Naive thymus-derived CD4-positive, alpha-beta T cell (primary cell): ENCODE data around the gene FEM1A. TPM values are rescaled to one million over a fixed set of nuclear protein-coding genes. Genes with fewer than 3 reads are reported as not detected.
"Not testable (repeated sequence)": the region's sequence is repeated elsewhere in the genome, so short reads cannot be mapped to it uniquely, and the experiment has no call there.

ENCODE experiments used
- ATAC-seq: fragments of 150-1000 bp; cut with Tn5 transposase; 2 replicates; pipeline ENCODE4 v1.10.0; 2021; ENCODE audit warnings: mild to moderate bottlenecking, moderate library complexity
- CTCF ChIA-PET: fragments of 350-600 bp; sonication (Branson Sonifier 250); formaldehyde crosslinking; loops from one replicate; lab custom pipeline; 2021; ENCODE audit warnings: antibody characterized with exemption; lab: Charles Lee
- POLR2A ChIA-PET: fragments of 350-600 bp; sonication (Branson Sonifier 250); formaldehyde crosslinking; loops from one replicate; lab custom pipeline; 2021; ENCODE audit warnings: antibody characterized with exemption, inconsistent platforms; lab: Charles Lee
- DNase-seq, 9 donors: peaks; one replicate each; pipeline versions ENCODE4 v3.0.0 to v3.0.0-alpha.2; 2020 to 2022; ENCODE audit warnings: mixed read lengths in 1 of 9
- H3K27ac ChIP-seq: one replicate; pipeline ENCODE4 v1.7.0; 2013; ENCODE audit warnings: mild to moderate bottlenecking, low read depth, low read length, moderate library complexity
- H3K27me3 ChIP-seq, 2 donors: one replicate each; pipeline ENCODE4 v1.7.0; 2013; ENCODE audit warnings: low read length in 2 of 2, mild to moderate bottlenecking in 2 of 2, moderate library complexity in 2 of 2; ENCODE audit not compliant: control insufficient read depth in 2 of 2, insufficient read depth in 2 of 2
- H3K36me3 ChIP-seq, 3 experiments: 1 replicate in 2 of 3; 2 replicates in 1 of 3; pipeline ENCODE4 v1.7.0; 2013; ENCODE audit warnings: low read length in 3 of 3, mild to moderate bottlenecking in 3 of 3, moderate library complexity in 1 of 3; ENCODE audit not compliant: insufficient read depth in 3 of 3, control insufficient read depth in 2 of 3
- H3K4me1 ChIP-seq, 2 donors: one replicate each; pipeline ENCODE4 v1.7.0; 2013; ENCODE audit warnings: low read length in 2 of 2, mild to moderate bottlenecking in 2 of 2, moderate library complexity in 1 of 2; ENCODE audit not compliant: control insufficient read depth in 2 of 2, insufficient read depth in 2 of 2
- H3K4me3 ChIP-seq: 2 replicates; pipeline ENCODE4 v1.7.0; 2013; ENCODE audit warnings: mild to moderate bottlenecking, low read length
- H3K9me3 ChIP-seq, 3 experiments: 1 replicate in 2 of 3; 2 replicates in 1 of 3; pipeline ENCODE4 v1.7.0; 2013; ENCODE audit warnings: low read length in 3 of 3; ENCODE audit not compliant: control insufficient read depth in 2 of 3
- H3K27ac Mint-ChIP-seq, 9 donors: one replicate each; pipeline ENCODE4 v1.8.0; 2020 to 2022; ENCODE audit warnings: mixed read lengths in 9 of 9, mild to moderate bottlenecking in 8 of 9, moderate library complexity in 5 of 9, inconsistent platforms in 2 of 9
- H3K27me3 Mint-ChIP-seq, 5 donors: one replicate each; pipeline ENCODE4 v1.8.0; 2021 to 2022; ENCODE audit warnings: mixed read lengths in 5 of 5, mild to moderate bottlenecking in 1 of 5
- H3K36me3 Mint-ChIP-seq, 5 donors: one replicate each; pipeline ENCODE4 v1.8.0; 2020 to 2022; ENCODE audit warnings: mixed read lengths in 5 of 5, mild to moderate bottlenecking in 3 of 5, inconsistent platforms in 1 of 5
- H3K4me1 Mint-ChIP-seq, 7 donors: one replicate each; pipeline ENCODE4 v1.8.0; 2020 to 2022; ENCODE audit warnings: mixed read lengths in 7 of 7, mild to moderate bottlenecking in 3 of 7, inconsistent platforms in 1 of 7
- H3K4me3 Mint-ChIP-seq, 10 donors: one replicate each; pipeline ENCODE4 v1.8.0; 2020 to 2022; ENCODE audit warnings: mild to moderate bottlenecking in 10 of 10, mixed read lengths in 10 of 10, moderate library complexity in 6 of 10, inconsistent platforms in 2 of 10
- H3K9me3 Mint-ChIP-seq, 11 donors: one replicate each; pipeline ENCODE4 v1.8.0; 2020 to 2022; ENCODE audit warnings: mixed read lengths in 11 of 11, mild to moderate bottlenecking in 4 of 11, inconsistent platforms in 1 of 11, moderate library complexity in 1 of 11
- intact Hi-C, 2 donors: fragments of 100-400 bp; cut with micrococcal nuclease; formaldehyde crosslinking; loops; one replicate each; pipeline ENCODE4 v1.15.1; 2023
- microRNA-seq: library from miRNA; unstranded; fragments of <30 nt; microRNA quantifications from one replicate; pipeline ENCODE4 v1.2.0, GENCODE V29; 2022; ENCODE audit warnings: borderline microRNAs expressed
- polyA plus RNA-seq, 2 donors: library from polyadenylated mRNA; unstranded; fragments of 300-500 nt; fragmentation: Illumina TruSeq; gene quantifications; one replicate each; pipeline ENCODE4 v1.2.3, GENCODE V29; 2021
- total RNA-seq, 6 experiments: library from RNA in 5 of 6; stranded (reverse) in 5 of 6; gene quantifications; 1 replicate in 5 of 6; 2 replicates in 1 of 6; pipeline ENCODE4 v1.2.3 and lab custom pipeline; 2021 to 2026

FEM1A gene
- total and polyA plus RNA-seq, 7 experiments from 2014 or later: 2.4 to 17.2 (median 14.1) TPM

DNA sequence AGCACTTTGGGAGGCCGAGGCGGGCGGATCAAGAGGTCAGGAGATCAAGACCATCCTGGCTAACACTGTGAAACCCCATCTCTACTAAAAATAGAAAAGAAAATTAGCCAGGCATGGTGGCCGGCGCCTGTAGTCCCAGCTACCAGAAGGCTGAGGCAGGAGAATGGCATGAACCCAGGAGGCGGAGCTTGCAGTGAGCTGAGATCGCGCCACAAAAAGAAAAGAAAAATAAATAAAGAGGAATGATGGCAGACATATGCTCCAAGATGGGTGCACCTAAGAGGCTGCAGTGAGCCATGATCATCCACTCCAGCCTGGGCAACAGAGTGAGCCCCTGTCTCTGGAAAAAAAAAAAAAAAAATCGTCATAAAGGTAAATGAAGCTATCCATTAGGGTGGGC is 54.4 kb downstream of the FEM1A start:
- peaks cover 0 to 29% (median 0%) of the 10 kb centered on the region in 3 experiments for H3K36me3 ChIP-seq
- H3K9me3 ChIP-seq, H3K4me1 ChIP-seq, H3K27me3 Mint-ChIP-seq, H3K27ac ChIP-seq, H3K27ac Mint-ChIP-seq, DNase-seq, intact Hi-C loops, H3K4me3 ChIP-seq, ATAC-seq, H3K4me1 Mint-ChIP-seq, H3K9me3 Mint-ChIP-seq, H3K4me3 Mint-ChIP-seq, H3K27me3 ChIP-seq: not testable (repeated sequence)
- H3K36me3 Mint-ChIP-seq: peaks cover 0 to 23% (median 4%) of the 10 kb centered on the region in 5 donors
- POLR2A ChIA-PET: interaction anchor here (0.6 kb wide), 1 partner anchor 754 kb away, joined by 3 read pairs; no protein-coding TSS in a partner anchor
- CTCF ChIA-PET: interaction anchor here (0.6 to 2.0 kb wide), 2 partner anchors 36 to 67 kb away, joined by 3 to 12 read pairs; no protein-coding TSS in a partner anchor

DNA sequence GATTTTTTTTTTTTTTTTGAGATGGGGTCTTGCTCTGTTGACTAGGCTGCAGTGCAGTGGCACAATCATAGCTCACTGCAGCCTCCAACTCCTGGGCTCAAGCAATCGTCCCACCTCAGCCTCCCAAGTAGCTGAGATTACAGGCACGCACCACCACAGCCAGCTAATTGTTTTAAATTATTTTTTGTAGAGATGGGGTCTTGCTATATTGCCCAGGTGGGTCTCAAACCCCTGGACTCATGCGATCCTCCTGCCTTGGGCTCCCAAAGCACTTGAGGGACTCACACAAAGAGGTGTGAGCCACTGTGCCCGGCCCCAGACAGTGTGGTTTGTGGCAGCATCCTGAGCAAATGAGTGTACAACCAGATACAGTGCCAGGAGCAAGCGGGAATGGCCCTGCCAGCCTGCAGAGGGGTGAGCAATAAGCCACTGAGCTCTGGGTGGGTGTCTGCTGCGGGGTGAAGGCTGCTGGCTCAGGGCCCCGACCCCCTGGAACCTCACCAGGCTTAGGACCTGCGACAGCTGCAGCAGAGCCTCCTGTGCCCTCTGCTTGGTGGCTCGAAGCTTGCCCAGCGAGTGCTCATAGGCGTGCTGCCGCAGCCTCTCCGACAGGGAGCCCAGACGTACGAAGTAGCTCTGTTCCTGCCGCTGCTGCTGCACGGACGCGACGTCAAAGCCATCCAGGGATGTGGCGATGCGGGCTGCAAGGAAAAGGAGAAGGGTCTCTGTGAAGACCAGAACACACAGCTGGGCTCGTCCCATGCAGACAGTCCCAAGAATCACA is 55.8 kb downstream of the FEM1A start:
- POLR2A ChIA-PET: no interaction called here
- Histone ChIP-seq H3K4me1 (no peaks in the 10 kb centered on the region), H3K9me3 (no peaks in the 10 kb centered on the region), H3K27ac (no peak overlapping the region), H3K4me3 (no peak overlapping the region), H3K36me3 (peaks cover 0 to 25% (median 0%) of the 10 kb centered on the region in 3 experiments), H3K27me3 (no peaks in the 10 kb centered on the region)
- CTCF ChIA-PET: interaction anchor here (2.0 kb wide), 1 partner anchor 37 kb away, joined by 12 read pairs; no protein-coding TSS in a partner anchor
- Mint-ChIP-seq H3K9me3 (no peaks in the 10 kb centered on the region), H3K4me3 (no peak overlapping the region), H3K27me3 (no peaks in the 10 kb centered on the region), H3K36me3 (peaks cover 0 to 20% (median 4%) of the 10 kb centered on the region in 5 donors), H3K27ac (no peak overlapping the region), H3K4me1 (peaks cover 0 to 3% (median 0%) of the 10 kb centered on the region in 7 donors)
- ATAC-seq: no peak
- DNase-seq: no peak
- intact Hi-C loops: no loop called here

DNA sequence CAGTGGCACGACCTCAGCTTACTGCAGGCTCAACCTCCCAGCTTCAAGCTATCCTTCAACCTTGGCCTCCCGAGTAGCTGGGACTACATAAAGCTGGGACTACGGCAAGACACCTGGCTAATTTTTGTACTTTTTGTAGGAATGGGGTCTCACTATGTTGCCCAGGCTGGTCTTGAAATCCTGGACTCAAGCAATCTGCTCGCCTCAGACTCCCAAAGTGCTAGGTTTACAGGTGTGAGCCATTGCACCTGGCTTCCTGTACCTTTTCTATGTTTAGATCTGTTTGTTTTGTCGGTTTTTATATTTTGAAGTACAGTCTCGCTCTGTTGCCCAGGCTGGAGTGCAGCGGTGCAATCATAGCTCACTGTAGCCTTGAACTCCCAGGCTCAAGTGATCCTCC is 57.5 kb downstream of the FEM1A start:
- Mint-ChIP-seq H3K36me3 (peaks cover 0 to 17% (median 4%) of the 10 kb centered on the region in 5 donors), H3K4me3 (no peak overlapping the region), H3K27me3 (no peaks in the 10 kb centered on the region), H3K27ac (no peak overlapping the region), H3K9me3 (no peaks in the 10 kb centered on the region), H3K4me1 (peaks cover 0 to 5% (median 0%) of the 10 kb centered on the region in 7 donors)
- ChIA-PET POLR2A (no interaction called here), CTCF (interaction anchor here (0.9 to 7.4 kb wide), 3 partner anchors 32 to 43 kb away, joined by 3 to 109 read pairs (median 4); no protein-coding TSS in a partner anchor)
- H3K9me3 ChIP-seq: no peaks in the 10 kb centered on the region
- no peak overlapping the region for H3K4me3 ChIP-seq
- H3K36me3 ChIP-seq: peaks cover 0 to 23% (median 0%) of the 10 kb centered on the region in 3 experiments
- H3K27me3 ChIP-seq: no peaks in the 10 kb centered on the region
- DNase-seq (no peak), ATAC-seq (no peak)
- H3K27ac ChIP-seq: no peak overlapping the region
- intact Hi-C loops: no loop called here
- no peaks in the 10 kb centered on the region for H3K4me1 ChIP-seq

Small RNA genes within 50 kb of the gene (microRNA-seq; reads per million reads assigned to microRNA genes)
- gene MIR7-3: not detected

Other genes starting within 250 kb of the FEM1A start
- 1 to 10 TPM in 3 of 5 experiments, under 1 TPM in 2; 0.22 to 2.4 (median 2.1) TPM for gene SEMA6B, start 232.1 kb upstream of the FEM1A start, total RNA-seq
- gene SEMA6B, start 232.1 kb upstream of the FEM1A start, polyA plus RNA-seq: not detected
- gene TNFAIP8L1, start 152.2 kb upstream of the FEM1A start, total RNA-seq: 10 to 100 TPM; 11.2 to 22.4 (median 20.6) TPM
- gene TNFAIP8L1, start 152.2 kb upstream of the FEM1A start, polyA plus RNA-seq: 10 to 100 TPM in 1 of 2 donors, 1 to 10 TPM in 1; 8.0 to 20.5 TPM
- 10 to 100 TPM; 28.1 to 81.0 (median 32.1) TPM for gene MYDGF, start 121.4 kb upstream of the FEM1A start, total RNA-seq
- gene MYDGF, start 121.4 kb upstream of the FEM1A start, polyA plus RNA-seq: 100 to 1,000 TPM; 101 to 105 TPM
- gene DPP9, start 67.9 kb upstream of the FEM1A start, total RNA-seq: 10 to 100 TPM; 71.2 to 90.7 (median 81.4) TPM
- gene DPP9, start 67.9 kb upstream of the FEM1A start, polyA plus RNA-seq: 10 to 100 TPM; 16.4 to 32.9 TPM
- 10 to 100 TPM; 12.5 to 28.4 (median 16.5) TPM for gene TICAM1, start 40.0 kb downstream of the FEM1A start, total RNA-seq
- gene TICAM1, start 40.0 kb downstream of the FEM1A start, polyA plus RNA-seq: 10 to 100 TPM in 1 of 2 donors, 1 to 10 TPM in 1; 3.8 to 14.3 TPM
- 10 to 100 TPM; 12.8 to 38.2 (median 32.0) TPM for gene PLIN3, start 75.9 kb downstream of the FEM1A start, total RNA-seq
- 10 to 100 TPM; 22.1 to 33.1 TPM for gene PLIN3, start 75.9 kb downstream of the FEM1A start, polyA plus RNA-seq
- gene ARRDC5, start 111.2 kb downstream of the FEM1A start, total RNA-seq: 10 to 100 TPM in 3 of 5 experiments, 1 to 10 TPM in 2; 2.7 to 28.6 (median 13.6) TPM
- 1 to 10 TPM; 3.3 to 4.3 TPM for gene ARRDC5, start 111.2 kb downstream of the FEM1A start, polyA plus RNA-seq
- 10 to 100 TPM in 1 of 5 experiments, 1 to 10 TPM in 1, under 1 TPM in 3; 0.08 to 94.0 (median 0.24) TPM for gene UHRF1, start 117.8 kb downstream of the FEM1A start, total RNA-seq
- gene UHRF1, start 117.8 kb downstream of the FEM1A start, polyA plus RNA-seq: under 1 TPM; 0.06 to 0.07 TPM
- 10 to 100 TPM; 45.8 to 78.0 (median 65.8) TPM for gene KDM4B, start 177.4 kb downstream of the FEM1A start, total RNA-seq
- gene KDM4B, start 177.4 kb downstream of the FEM1A start, polyA plus RNA-seq: 10 to 100 TPM in 1 of 2 donors, 1 to 10 TPM in 1; 8.1 to 15.6 TPM